NCI-H1092 treated with DMSO at 0.1 percent for 48 hours (cell line): Measurements from ENCODE around the gene BTBD8.
"Not testable (repeated sequence)": the region's sequence is repeated elsewhere in the genome, so short reads cannot be mapped to it uniquely, and the experiment has no call there.

Experiments
- DNase-seq: peaks from one replicate; lab custom pipeline; 2025; lab: John Stamatoyannopoulos, UW

BTBD8 gene

GRCh38 chr1:92080128-92080985 lies at the start of gene BTBD8:
BTBD8 (plus strand) TSS chr1:92080345; CDS start chr1:92080572, 227 bp downstream.
- peak; percentile 63 for DNase-seq

- DNase-seq = no peak
Observed at GRCh38 chr1:92030656-92031107, 49.5 kb upstream of the BTBD8 start.

- no peak for DNase-seq
Observed at GRCh38 chr1:92031281-92032110, 48.6 kb upstream of the BTBD8 start.

- no peak for DNase-seq
Observed at GRCh38 chr1:92037400-92037799, 42.7 kb upstream of the BTBD8 start.

DNA sequence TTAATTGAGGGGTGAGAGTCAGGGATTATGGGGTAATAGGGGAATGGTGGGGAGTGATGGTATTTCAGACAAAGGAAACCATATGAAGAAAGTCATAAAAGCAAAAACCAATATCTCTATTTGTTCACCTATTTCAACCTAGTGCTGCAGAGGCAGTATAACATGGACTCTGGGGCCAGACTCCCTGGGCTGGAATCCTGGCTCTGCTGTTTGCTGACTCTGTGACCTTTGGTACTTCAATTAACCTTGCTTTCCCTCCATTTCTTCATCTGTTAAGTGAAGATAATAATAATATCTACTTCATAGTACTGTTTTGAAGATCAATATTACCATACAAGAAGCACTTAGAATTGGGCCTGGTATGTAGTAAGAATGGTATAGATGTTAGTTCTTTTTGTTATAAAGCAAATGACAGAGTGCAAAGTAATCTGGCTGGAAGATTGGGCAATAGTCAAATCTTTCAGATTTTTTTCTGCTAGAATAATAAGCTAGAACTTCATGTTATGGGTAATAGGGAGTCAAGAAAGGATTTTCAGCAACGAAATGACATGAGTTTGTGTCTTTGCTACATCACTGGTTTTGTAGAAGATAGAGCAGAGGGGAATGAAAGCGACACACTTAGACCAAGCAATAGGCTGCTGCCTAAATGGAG lies 41.3 kb upstream of the BTBD8 start:
- no peak for DNase-seq

DNA sequence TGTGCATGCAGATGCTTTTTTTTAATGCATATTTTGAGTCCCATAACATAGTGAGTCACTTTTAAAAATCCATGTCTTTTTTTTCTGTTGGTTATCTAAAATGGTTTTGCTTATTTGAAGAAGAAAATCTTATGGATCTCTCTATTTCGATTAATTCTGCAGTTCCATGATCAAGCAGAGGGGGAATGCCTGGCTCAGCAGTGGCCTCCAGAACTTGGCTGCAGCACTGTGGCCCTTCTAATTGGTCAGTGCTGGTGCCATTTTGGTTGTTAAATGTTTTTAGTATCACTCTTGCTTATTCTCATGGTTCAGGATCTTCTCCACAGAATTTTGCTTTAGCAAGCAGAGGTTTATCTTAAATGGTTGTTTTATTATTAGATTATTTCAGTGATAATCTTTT lies 39.2 kb upstream of the BTBD8 start:
- no peak for DNase-seq

DNA sequence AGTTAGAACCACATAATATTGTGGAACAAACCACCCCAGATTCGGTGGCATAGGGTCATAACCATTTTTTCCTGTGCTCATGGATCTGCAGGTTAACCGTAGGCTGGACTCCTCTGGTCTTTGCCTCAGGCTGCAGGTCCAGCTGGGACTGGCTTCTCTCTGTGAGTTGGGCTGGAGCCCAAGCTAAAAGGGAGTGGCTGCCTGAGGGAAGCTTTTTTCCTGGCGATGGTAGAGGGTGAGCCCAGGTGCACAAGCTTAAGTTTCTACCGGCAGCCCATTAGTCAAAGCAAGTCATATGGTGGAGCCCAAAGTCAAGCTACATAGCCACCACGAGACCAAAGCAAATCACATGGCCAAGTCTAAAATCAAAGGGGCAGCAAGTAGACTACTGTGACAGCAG lies 36.5 kb upstream of the BTBD8 start:
- no peak for DNase-seq

DNA sequence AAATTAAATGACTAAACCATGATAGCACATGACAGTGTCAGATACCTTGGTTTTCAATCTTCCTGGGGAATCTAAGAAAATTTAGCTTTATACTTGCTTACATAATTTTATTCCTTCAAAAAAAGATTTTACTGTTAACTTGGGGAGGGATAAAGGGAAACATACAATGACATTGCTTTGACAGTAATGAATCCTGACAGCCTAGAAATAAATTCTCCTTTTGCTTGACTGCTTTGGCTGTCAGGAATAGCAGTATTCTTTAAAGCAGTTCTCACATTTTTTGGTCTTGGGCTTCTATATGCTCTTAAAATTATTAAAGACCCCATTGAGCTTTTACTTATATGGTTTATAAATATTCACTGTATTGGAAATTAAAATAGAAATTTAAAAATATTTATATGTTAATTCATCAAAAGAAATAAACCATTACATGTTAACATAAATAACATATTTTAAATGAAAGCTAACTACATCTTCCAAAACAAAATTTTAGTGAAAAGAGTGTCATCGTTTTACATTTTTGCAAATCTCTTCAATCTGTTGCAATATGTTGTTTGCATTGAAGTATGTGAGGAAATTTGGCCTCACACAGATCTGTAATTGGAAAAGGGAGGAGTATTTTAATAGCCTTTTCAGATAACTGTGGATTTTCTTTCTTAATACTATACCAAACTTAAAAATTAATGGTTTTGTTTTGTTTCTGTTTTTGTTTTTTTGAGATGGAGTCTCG lies 34.2 kb upstream of the BTBD8 start:
- no peak for DNase-seq

- DNase-seq = no peak
Observed at GRCh38 chr1:92051948-92052347, 28.2 kb upstream of the BTBD8 start.

DNA sequence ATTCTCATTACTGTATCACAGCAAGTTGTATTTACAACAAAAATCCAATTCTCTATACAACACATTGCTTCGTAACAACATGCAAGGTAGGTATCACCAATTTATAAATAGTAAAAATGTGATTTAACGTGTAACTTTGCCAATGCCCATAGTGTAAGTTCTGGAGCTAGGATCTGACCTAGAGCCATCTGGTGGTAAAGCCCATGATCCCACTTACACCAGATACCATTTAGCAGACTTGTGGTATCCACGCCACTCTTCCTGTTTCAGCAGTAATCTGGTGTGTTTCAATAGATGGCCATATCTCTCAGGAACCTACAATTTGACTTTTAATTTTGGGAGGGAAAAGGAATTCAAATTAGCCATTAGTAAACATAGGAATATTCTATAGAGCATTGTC lies 15.1 kb upstream of the BTBD8 start:
- no peak for DNase-seq

- no peak for DNase-seq
Observed at GRCh38 chr1:92066321-92066720, 13.8 kb upstream of the BTBD8 start.

GRCh38 chr1:92070892-92071291 lies 9.3 kb upstream of the BTBD8 start:
- no peak for DNase-seq

- not testable (repeated sequence) for DNase-seq
Observed at GRCh38 chr1:92074446-92074845, 5.7 kb upstream of the BTBD8 start.

DNA sequence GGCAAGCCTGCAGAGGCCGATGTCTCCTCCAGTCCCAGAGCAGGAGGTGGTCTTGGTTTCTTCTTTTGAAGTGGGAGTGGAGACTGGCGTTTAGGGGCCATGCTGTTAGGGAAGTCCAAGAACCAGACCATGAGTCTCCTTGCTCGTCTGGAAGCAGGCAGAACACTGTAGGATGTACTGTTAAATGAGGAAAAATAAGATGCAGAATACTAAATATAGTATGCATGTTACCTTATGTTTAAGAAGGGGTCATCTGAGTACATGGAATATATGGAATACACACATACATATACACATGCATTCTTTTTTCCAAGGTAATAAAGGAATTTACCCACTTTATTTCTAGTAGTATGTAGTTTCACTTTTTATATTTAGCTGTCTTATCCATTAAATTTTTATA lies 4.8 kb upstream of the BTBD8 start, which contains the start of gene SETSIP:
SETSIP (minus strand) TSS at position 101 of the 400 bp plus-strand sequence; CDS start at position 101, 0 bp downstream.
- DNase-seq = no peak

DNA sequence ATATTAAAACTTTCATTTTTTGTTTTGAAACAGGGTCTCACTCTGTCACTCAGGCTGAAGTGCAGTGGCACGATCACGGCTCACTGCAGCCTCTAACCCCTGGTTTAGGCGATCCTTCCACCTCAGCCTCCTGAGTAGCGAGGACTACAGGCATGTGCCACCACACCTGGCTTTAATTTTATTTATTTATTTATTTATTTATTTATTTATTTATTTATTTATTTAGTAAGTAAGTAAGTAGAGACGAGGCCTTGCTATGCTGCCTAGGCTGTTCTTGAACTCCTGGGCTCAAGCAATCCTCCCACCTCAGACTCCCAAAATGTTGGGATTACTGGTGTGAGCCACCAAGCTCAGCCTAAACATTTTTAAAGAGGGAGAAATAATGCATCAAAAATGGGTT lies 3.8 kb upstream of the BTBD8 start:
- DNase-seq = no peak

GRCh38 chr1:92078077-92078476 lies 2.1 kb upstream of the BTBD8 start:
- not testable (repeated sequence) for DNase-seq

GRCh38 chr1:92079441-92079840 lies 704 bp upstream of the BTBD8 start:
- no peak for DNase-seq

DNA sequence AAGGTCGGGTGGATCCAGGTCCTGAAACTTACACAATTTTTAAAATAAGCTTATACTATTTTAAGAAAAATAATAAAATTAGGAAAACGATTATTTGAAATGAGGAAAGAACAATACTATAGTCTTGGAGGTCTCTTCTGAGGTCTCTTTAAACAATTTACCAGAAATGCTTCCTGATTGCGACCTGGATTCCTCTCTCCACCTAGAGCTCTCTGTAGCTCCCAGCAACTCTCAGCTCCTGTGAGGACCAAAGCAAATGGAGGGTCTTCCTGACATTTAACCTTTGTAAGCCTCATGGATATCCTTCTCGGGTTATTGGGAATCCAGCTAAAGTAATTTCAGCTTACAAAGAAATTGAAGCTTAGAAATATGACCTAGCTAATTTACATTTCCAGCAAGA lies 886 bp downstream of the BTBD8 start:
- DNase-seq = no peak

GRCh38 chr1:92084651-92085050 lies 4.5 kb downstream of the BTBD8 start:
- no peak for DNase-seq

- no peak for DNase-seq
Observed at GRCh38 chr1:92085727-92086126, 5.6 kb downstream of the BTBD8 start.

- DNase-seq = no peak
Observed at GRCh38 chr1:92087542-92087941, 7.4 kb downstream of the BTBD8 start.

- no peak for DNase-seq
Observed at GRCh38 chr1:92091625-92092024, 11.5 kb downstream of the BTBD8 start.
